A172 (cell line): ENCODE results near the gene CAMK2D. TPM values are rescaled to one million over a fixed set of nuclear protein-coding genes. Genes with fewer than 3 reads are reported as not detected.
"Not testable (repeated sequence)": the region's sequence is repeated elsewhere in the genome, so short reads cannot be mapped to it uniquely, and the experiment has no call there.

ENCODE experiments used
- DNase-seq: peaks from one replicate; pipeline ENCODE4 v3.0.0-alpha.2; 2015; ENCODE audit warnings: low spot score
- total RNA-seq: library from RNA; depleted of rRNA; stranded (reverse); fragments of >200 nt; shearing (Covaris generic); gene quantifications from 2 replicates; pipeline ENCODE4 v1.2.3, GENCODE V29; 2014; rRNA removed

CAMK2D gene
- 24.8 and 31.2 TPM in 2 replicates for total RNA-seq

GRCh38 chr4:113761620-113762185, at the start of gene CAMK2D:
TSS of gene CAMK2D (minus strand) at chr4:113761738. CDS start at chr4:113761068, 670 bp downstream.
- peak; percentile 62 for DNase-seq

DNA sequence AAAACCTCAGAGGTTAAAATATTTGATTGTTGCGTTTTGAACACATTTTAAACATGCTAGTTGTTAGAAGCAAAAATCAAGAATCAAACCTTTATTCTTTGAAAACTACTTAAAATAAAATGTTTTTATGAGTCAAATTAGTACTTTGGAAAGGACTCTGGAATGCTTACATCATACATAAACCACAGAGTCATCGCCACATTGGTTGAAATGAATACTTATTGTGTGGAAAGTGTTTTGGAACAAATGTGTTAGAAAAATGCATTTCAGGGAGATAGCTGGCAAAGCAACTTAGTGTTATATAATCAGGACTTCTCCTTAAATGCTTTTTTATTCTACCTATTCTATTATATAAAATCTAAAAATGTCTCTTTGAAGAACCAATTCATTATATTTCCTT, 49.4 kb upstream of the CAMK2D start:
- DNase-seq: peak; percentile 10

DNA sequence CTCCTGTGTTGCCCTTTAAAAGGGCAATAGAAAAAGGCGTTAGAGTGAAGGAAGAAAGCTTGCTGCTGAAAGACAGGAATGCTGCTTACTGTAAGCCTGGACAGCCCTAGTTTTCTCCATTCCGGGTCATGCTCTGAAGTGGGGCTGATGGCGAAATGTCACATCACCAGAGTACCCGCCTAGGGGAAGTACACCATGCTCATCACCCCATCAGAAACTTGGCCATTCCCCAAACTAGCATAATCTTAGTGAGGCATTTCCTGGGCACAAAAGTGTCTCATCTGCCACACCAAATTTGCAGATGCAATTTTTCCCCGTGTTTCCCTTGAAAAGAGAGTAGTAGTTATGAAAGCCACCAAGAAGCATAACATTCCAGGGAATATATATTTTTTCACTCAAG, 47.8 kb upstream of the CAMK2D start:
- peak; percentile 43 for DNase-seq

DNA sequence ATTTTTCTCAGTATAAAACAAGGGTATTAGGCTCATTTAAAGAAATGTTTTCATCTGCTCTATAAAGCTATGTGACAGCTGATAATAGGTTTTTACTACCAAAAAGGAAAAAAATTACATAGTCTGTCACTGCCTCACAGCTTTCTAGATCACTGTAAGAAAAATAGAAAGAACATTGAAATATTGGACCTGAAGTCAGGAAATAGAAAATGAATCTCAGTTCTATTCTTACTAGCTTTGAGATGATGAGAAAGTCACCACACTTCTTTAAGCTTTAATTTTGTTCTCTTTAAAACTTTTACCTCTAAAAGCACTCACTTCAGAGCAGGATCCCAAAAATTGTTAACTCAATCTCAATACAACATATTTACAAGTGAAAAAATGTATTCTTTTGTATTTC, 45.3 kb upstream of the CAMK2D start:
- no peak for DNase-seq

- DNase-seq: no peak
Measured at GRCh38 chr4:113801882-113802281, 40.3 kb upstream of the CAMK2D start.

- DNase-seq: not testable (repeated sequence)
Measured at GRCh38 chr4:113796381-113796780, 34.8 kb upstream of the CAMK2D start.

DNA sequence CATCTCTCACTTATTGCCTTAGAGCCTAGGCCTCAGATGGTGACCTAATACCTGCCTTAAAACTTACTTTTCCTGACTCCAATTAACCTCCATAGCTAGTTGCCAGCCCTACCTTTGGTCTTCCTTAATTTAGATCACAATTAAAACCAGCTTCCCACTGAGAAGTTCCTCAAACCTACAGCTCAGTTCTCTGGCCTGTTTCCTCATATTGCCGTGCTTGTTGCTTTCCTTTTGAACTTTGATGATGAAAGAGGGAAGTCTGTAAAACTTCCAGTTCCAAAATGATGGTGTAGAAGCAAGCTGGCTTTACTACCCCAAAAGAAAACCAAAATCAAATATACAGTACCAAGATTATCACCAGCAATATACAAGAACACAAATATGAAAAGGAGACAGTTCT, 28.9 kb upstream of the CAMK2D start:
- DNase-seq: no peak

DNA sequence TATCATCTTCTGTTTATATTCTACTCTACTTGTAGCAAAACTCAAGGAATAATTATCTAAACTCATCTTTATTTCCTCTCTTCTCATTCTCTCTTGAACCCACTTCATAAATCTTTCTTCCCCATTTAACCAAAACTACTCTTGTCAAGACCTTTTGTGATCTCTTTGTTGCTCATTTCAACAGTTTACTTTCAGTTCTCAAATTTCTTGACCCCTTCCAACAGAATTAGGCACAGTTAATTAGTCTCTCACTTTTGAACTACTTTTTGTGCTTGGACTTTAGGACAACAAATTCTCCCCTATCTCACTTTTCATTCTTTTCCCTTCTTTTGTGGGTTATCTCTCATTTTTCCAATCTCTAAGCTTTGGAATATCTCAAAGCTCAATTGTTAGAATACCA, 27.4 kb upstream of the CAMK2D start:
- no peak for DNase-seq

DNA sequence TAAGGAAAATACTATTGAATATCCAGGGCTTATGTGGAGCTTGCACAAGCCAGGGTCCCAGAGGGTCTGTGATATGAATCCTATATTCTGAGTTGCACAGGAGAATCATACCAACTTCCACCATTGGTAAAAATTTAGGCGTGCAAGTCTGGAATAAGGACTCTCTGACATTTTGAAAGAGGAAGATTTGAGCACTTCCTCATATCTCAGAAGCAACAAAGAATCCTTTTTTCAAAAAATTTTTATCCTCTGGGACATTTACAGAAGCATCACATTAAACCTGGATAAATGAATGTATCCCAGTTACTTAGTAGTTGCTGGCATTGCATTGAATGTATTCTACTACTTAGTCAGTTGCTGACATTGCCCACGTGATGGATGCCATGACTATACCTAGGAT, 24.2 kb upstream of the CAMK2D start:
- no peak for DNase-seq

GRCh38 chr4:113784497-113785250, 23.1 kb upstream of the CAMK2D start:
- DNase-seq: peak; percentile 85

DNA sequence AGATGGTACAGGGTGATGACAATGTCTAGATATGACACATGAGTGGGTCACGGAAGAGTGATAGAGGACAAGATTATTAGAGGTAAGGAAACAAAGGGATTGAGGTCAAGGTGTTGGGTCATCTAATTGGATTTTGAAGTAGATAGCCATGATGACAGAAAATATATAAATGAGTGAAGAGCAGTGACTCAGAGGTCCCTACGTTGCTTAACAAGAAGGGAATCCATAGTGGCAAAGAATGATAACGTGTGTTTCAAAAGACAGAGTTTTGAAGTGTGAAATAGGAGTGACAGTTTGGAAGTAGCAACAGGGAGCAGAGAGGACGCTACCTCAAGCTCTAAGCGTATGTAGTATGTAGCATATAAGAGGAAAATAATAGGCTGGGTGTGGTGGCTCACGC, 22.2 kb upstream of the CAMK2D start:
- DNase-seq: no peak

GRCh38 chr4:113783289-113783688, 21.8 kb upstream of the CAMK2D start:
- DNase-seq: no peak

DNA sequence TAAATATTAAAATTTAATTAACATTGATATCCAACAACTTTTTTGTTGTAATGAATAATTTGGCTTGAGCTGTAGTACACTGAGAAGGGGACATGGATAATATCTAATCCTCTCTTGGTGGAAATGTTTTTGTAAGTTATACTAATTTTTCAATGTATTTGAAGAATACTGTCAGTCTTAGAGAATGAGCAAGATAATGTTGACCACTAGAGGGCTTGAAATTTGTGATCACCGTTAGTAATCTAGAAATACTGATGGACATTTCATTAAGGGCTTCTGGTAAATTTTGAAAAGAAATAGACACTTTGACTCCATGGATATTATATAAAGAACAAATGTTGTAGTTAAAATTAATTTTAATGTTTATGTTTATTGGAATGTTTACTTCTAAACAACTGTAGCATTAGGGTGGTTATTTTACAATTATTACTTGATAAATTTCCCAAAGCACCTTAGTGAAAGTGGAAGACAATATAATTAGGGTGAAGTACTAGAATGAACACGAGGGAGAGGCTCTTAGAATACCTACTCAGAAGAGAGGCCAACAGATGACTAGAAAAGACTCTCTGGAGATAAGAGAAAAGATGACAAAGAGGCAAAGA, 20.0 kb upstream of the CAMK2D start:
- DNase-seq: peak; percentile 22

GRCh38 chr4:113776679-113777078, 15.1 kb upstream of the CAMK2D start:
- no peak for DNase-seq

GRCh38 chr4:113776016-113776415, 14.5 kb upstream of the CAMK2D start:
- DNase-seq: no peak

GRCh38 chr4:113773756-113774155, 12.2 kb upstream of the CAMK2D start:
- no peak for DNase-seq

DNA sequence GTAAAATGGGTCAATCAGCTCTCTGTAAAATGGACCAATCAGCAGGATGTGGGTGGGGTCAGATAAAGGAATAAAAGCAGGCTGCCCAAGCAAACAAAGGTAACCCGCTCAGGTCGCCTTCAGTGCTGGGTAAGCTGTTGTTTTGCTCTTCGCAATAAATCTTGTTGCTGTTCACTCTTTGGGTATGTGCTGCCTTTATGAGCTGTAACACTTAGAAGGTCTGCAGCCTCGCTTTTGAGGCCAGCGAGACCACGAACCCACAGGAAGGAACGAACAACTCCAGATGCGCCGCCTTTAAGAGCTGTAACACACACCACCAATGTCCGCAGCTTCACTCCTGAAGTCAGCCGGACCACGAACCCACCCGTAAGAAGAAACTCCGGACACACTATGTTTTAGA, 11.5 kb upstream of the CAMK2D start:
- DNase-seq: no peak

DNA sequence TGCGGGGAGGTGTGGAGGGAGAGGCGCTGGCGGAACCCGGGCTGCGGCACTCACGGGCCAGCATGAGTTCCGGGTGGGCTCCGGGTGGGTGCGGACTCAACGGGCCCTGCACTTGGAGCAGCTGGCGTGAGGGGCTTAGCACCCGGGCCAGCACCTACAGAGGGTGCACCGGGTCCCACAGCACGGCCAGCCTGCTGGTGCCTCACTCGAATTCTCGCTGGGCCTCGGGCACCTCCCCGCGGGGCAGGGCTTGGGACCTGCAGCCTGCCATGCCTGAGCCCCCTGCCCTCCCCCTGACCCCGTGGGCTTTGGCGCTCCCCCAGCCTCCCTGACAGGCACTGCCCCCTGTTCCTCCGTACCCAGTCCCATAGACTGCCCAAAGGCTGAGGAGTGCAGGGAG, 10.8 kb upstream of the CAMK2D start:
- DNase-seq: no peak

GRCh38 chr4:113769744-113770143, 8.2 kb upstream of the CAMK2D start:
- DNase-seq: no peak

GRCh38 chr4:113768952-113769351, 7.4 kb upstream of the CAMK2D start:
- DNase-seq: no peak

- no peak for DNase-seq
Measured at GRCh38 chr4:113766882-113767281, 5.3 kb upstream of the CAMK2D start.

- no peak for DNase-seq
Measured at GRCh38 chr4:113764720-113765264, 3.3 kb upstream of the CAMK2D start.

DNA sequence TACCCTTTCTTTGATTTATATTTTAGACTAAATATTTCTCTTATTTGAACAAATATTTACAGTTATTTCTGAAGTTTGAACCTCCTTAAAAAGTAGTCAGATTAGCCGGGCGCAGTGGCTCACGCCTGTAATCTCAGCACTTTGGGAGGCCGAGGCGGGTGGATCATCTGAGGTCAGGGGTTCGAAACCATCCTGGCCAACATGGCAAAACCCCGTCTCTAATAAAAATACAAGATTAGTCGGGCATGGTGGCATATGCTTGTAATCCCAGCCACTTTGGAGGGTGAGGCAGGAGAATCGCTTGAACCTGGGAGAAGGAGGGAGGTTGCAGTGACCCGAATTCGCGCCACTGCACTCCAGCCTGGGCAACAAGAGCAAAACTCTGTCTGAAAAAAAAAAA, 2.4 kb upstream of the CAMK2D start:
- not testable (repeated sequence) for DNase-seq
